ENCODE data around the gene FAM174B. TPM values are rescaled to one million over a fixed set of nuclear protein-coding genes. Genes with fewer than 3 reads are reported as not detected.

FAM174B gene
- total RNA-seq, 1 donor from 2014 or later: 57.7 TPM

GRCh38 chr15:92669432-92669831 lies 13.9 kb upstream of the FAM174B start:
- DNase-seq (no peak), ATAC-seq (no peak)
- intact Hi-C loops (cut with DNase I): no loop called here
- no peak overlapping the region for H3K4me3 ChIP-seq
- H3K9me3 ChIP-seq: no peaks in the 10 kb centered on the region
- TF ChIP-seq CTCF (IDR thresholded peaks at IDR 0.05): no peak
- no peaks in the 10 kb centered on the region for H3K27me3 ChIP-seq (ENCODE audit: low read depth)
- H3K27ac ChIP-seq: no peak overlapping the region
- H3K4me1 ChIP-seq: peaks cover 31% of the 10 kb centered on the region
- no peaks in the 10 kb centered on the region for H3K36me3 ChIP-seq

- DNase-seq: no peak
- intact Hi-C loops (cut with DNase I): no loop called here
- no peak for ATAC-seq
- TF ChIP-seq CTCF (IDR thresholded peaks at IDR 0.05): no peak
- Histone ChIP-seq H3K27me3 (ENCODE audit: low read depth) (no peaks in the 10 kb centered on the region), H3K4me1 (peaks cover 31% of the 10 kb centered on the region), H3K4me3 (no peak overlapping the region), H3K27ac (no peak overlapping the region), H3K36me3 (no peaks in the 10 kb centered on the region), H3K9me3 (no peaks in the 10 kb centered on the region)
Observed at GRCh38 chr15:92668620-92669019, 13.0 kb upstream of the FAM174B start.

GRCh38 chr15:92667970-92668485 lies 12.5 kb upstream of the FAM174B start:
- intact Hi-C loops (cut with DNase I): no loop called here
- H3K9me3 ChIP-seq: no peaks in the 10 kb centered on the region
- H3K36me3 ChIP-seq: no peaks in the 10 kb centered on the region
- H3K4me1 ChIP-seq: peaks cover 31% of the 10 kb centered on the region
- no peak for TF ChIP-seq CTCF (IDR thresholded peaks at IDR 0.05)
- ATAC-seq (no peak), DNase-seq (no peak)
- no peak overlapping the region for H3K27ac ChIP-seq
- no peaks in the 10 kb centered on the region for H3K27me3 ChIP-seq (ENCODE audit: low read depth)
- H3K4me3 ChIP-seq: no peak overlapping the region

GRCh38 chr15:92667287-92667904 lies 11.8 kb upstream of the FAM174B start:
- H3K9me3 ChIP-seq: no peaks in the 10 kb centered on the region
- H3K4me3 ChIP-seq: no peak overlapping the region
- H3K27me3 ChIP-seq (ENCODE audit: low read depth): no peaks in the 10 kb centered on the region
- no peak for TF ChIP-seq CTCF (IDR thresholded peaks at IDR 0.05)
- H3K36me3 ChIP-seq: no peaks in the 10 kb centered on the region
- peaks cover 31% of the 10 kb centered on the region for H3K4me1 ChIP-seq
- no peak for DNase-seq
- intact Hi-C loops (cut with DNase I): no loop called here
- peak; percentile 42 to 60 for ATAC-seq
- peak overlapping the region; percentile 55 for H3K27ac ChIP-seq

GRCh38 chr15:92666780-92667179 lies 11.2 kb upstream of the FAM174B start:
- peak; percentile 91 to 93 for ATAC-seq
- peak; percentile 73 for DNase-seq
- H3K36me3 ChIP-seq: no peaks in the 10 kb centered on the region
- H3K27me3 ChIP-seq (ENCODE audit: low read depth): no peaks in the 10 kb centered on the region
- no peak overlapping the region for H3K4me3 ChIP-seq
- intact Hi-C loops (cut with DNase I): no loop called here
- peak overlapping the region; percentile 55 for H3K27ac ChIP-seq
- peaks cover 31% of the 10 kb centered on the region for H3K4me1 ChIP-seq
- TF ChIP-seq CTCF (IDR thresholded peaks at IDR 0.05): no peak
- no peaks in the 10 kb centered on the region for H3K9me3 ChIP-seq

Measured in lower lobe of right lung (tissue), 2 donors.